GM12801 (cell line): ENCODE results near the gene ULBP3.

ENCODE experiments used
- TF ChIP-seq, protein P1 (sequence below): IDR thresholded peaks from one replicate; pipeline ENCODE4 v1.5.1; 2011; ENCODE audit warnings: control low read depth; ENCODE audit not compliant: insufficient read length; ENCODE audit errors: extremely low read depth

Gene ULBP3

DNA sequence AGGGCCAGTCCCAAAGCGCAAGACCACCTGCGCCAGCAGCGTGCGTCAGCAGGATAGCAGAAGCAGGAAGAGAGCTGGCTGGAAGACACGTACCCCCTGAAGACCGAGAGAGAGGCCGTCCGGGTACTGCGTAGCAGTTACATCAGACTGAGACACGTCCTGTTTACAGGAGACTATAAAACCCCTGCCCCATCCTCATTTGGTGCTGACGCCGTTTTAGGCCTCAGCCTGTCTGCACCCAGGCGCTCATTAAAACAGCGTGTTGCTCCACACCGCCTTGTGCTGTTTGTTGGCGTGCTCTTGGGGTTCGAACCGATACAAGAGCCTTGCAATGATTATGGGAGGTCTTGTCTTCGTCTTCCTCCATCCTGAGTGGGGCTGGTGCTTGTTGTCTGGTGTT is 31.8 kb upstream of the ULBP3 start:
- TF ChIP-seq, protein P1, sequence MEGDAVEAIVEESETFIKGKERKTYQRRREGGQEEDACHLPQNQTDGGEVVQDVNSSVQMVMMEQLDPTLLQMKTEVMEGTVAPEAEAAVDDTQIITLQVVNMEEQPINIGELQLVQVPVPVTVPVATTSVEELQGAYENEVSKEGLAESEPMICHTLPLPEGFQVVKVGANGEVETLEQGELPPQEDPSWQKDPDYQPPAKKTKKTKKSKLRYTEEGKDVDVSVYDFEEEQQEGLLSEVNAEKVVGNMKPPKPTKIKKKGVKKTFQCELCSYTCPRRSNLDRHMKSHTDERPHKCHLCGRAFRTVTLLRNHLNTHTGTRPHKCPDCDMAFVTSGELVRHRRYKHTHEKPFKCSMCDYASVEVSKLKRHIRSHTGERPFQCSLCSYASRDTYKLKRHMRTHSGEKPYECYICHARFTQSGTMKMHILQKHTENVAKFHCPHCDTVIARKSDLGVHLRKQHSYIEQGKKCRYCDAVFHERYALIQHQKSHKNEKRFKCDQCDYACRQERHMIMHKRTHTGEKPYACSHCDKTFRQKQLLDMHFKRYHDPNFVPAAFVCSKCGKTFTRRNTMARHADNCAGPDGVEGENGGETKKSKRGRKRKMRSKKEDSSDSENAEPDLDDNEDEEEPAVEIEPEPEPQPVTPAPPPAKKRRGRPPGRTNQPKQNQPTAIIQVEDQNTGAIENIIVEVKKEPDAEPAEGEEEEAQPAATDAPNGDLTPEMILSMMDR, result no peak

DNA sequence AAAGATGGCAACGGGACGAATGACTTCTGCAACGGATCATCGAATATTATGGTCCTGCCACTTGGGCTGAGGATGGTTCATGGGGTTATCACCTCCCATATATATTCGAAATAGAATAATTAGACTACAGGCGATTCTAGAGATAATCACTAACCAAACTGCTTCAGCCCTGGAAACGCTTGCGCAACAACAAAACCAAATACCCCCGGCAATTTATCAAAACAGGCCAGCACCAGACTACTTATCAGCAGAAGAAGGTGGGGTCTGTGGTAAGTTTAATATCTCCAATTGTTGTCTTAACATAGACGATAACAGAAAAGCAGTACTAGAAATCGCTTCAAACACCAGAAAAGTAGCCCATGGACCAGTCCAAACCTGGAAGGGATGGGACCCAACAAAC is 31.0 kb upstream of the ULBP3 start:
- TF ChIP-seq, protein P1, result no peak

DNA sequence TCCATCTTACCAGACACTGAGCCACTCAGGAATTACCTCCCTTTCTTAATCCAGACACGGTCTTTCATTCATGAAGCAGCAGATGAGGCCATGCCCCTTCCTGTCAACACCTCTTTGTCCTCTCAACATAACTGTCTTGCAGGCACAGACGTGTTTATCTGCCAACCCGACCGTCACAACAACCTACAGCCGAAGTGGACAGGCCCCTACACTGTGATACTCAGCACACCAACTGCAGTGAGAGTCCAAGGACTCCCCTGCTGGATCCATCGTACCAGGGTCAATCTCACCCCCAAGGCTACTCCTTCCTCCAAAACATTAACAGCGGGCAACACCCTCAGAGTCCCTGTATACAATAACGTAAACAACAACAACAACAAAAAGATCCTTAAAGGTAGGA is 30.6 kb upstream of the ULBP3 start:
- TF ChIP-seq, protein P1, result no peak

DNA sequence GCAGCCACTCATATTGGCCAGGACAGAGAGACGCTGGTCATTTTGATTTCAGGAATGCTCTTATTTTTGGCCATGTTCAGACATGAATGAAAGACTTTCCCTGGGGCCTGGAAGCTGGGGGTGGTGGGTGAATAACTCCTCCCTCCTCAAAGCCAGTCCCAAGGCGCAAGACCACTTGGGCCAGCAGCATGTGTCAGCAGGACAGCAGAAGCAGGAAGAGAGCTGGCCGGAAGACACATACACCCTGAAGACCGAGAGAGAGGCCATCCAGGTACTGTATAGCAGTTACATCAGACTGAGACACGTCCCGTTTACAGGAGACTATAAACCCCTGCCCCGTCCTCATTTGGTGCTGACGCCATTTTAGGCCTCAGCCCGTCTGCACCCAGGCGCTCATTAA is 29.2 kb upstream of the ULBP3 start:
- TF ChIP-seq, protein P1, result no peak

DNA sequence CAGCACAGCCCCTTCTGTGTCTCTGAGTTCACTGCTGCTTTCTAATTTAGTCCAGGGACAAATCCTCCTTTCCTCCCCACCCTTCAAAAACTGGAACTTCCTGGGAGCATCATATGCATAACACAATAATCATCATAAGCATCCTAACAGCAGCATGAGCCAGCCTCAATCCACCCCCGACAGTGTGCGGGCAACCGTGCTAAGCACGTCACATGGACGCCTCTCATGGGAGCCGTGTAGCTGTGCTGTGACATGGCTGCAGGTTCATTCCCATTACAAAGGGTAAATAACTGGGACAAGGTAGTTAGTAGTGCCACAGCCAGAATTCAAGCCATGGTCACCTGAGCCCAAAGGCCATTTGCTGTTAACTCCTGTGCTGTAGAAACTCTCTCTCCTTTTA is 24.5 kb upstream of the ULBP3 start:
- TF ChIP-seq, protein P1, result no peak

DNA sequence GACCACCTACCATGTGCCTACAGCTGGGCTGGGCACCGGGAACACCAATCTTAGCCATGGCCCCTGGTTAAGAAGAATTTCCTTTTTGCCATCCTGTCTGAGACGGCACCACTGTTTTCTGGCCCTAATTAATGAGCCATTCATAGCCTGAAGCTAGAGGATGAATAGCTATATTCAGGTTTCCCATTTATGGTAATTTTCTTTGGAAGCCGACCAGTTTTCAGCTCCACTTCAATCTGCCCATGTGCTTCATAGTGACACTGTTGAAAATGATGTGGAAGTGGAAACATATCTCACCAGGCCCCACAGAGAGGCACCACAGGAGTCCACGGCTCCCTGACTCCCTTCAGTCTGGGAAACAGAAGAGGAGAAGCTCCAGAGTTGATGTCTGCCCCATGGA is 22.6 kb upstream of the ULBP3 start:
- TF ChIP-seq, protein P1, result no peak

DNA sequence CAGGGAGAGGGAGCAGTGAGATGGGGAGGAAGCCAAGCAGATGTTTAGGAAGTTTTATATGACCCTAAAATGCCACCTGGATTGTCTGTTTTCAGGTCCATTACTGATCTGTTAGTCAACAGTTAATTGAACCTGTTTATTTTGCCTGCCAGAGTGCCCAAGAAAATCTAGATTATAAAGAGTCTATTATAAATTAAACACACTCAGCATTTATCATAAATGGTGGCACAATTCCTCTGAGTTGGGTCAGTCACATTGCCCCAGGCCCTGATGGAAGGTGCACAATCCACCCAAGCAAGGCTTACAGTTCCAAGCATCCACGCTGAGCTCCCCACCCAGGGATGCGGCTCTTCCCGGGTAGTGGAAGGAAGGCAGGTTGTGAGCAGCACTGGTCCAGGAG is 21.4 kb upstream of the ULBP3 start:
- TF ChIP-seq, protein P1, result no peak

DNA sequence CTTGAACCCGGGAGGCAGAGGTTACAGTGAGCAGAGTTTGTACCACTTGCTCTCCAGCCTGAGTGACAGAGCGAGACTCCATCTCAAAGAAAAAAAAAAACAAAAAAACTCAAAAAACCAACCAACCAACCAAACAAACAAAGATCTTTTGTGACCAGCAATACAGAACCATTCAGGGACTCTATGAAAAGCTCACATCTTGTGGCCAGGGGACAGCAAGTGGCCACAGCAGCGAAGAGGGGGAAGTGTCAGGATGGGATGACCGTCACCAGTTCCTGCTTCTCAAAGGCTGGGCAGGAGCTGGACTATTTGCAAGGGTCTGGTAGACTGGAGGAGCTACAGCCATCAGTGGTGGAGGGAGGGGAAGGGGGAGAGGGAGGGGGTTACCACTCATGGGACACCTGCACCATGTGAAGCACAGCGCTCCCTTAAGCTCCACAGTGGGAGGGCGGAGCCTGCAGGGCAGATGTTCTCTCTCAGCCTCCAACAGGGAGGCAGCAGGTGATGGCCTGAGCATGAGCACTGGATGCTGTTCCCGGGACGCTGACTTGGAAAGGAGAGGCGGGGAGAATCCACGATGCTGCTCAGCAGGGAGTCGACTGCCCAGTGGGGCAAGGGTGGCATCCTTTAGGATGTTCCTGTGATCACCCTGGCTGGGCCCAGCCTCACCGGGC is 19.7 kb upstream of the ULBP3 start:
- TF ChIP-seq, protein P1, result no peak
